GM18511 (cell line): Measurements from ENCODE around the gene ZRSR2.
"Not testable (repeated sequence)": the region's sequence is repeated elsewhere in the genome, so short reads cannot be mapped to it uniquely, and the experiment has no call there.

Source experiments
- ATAC-seq: cut with Tn5 transposase; IDR thresholded peaks from one replicate; pipeline ENCODE4 v1.9.1; 2021; ENCODE audit warnings: mild to moderate bottlenecking, moderate library complexity; ENCODE audit not compliant: unreplicated experiment

Gene ZRSR2, protein sequence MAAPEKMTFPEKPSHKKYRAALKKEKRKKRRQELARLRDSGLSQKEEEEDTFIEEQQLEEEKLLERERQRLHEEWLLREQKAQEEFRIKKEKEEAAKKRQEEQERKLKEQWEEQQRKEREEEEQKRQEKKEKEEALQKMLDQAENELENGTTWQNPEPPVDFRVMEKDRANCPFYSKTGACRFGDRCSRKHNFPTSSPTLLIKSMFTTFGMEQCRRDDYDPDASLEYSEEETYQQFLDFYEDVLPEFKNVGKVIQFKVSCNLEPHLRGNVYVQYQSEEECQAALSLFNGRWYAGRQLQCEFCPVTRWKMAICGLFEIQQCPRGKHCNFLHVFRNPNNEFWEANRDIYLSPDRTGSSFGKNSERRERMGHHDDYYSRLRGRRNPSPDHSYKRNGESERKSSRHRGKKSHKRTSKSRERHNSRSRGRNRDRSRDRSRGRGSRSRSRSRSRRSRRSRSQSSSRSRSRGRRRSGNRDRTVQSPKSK

GRCh38 chrX:15789979-15790768, at the start of gene ZRSR2:
Gene ZRSR2, plus strand, starts transcription at chrX:15790484. Its CDS starts 12 bp downstream, at chrX:15790496.
- peak; percentile 95 for ATAC-seq

GRCh38 chrX:15744181-15744867, 46.0 kb upstream of the ZRSR2 start:
- no peak for ATAC-seq

DNA sequence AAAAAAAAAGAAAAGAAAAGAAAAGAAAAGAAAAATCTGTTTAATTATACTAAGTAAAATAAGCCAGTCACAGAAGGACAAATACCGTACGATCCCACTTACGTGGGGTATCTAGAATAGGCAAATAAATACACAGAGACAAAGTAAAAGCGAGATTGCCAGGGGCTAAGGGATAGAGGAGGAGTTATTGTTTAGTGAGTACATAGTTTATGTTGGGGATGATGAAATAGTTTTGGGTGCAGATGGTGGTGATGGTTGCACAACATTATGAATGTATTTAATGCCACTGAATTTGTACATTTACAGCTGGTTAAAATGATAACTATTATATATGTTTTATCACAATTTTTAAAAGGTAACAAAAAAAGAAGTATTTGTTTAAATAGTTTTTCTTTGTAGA, 45.1 kb upstream of the ZRSR2 start:
- ATAC-seq, result no peak

DNA sequence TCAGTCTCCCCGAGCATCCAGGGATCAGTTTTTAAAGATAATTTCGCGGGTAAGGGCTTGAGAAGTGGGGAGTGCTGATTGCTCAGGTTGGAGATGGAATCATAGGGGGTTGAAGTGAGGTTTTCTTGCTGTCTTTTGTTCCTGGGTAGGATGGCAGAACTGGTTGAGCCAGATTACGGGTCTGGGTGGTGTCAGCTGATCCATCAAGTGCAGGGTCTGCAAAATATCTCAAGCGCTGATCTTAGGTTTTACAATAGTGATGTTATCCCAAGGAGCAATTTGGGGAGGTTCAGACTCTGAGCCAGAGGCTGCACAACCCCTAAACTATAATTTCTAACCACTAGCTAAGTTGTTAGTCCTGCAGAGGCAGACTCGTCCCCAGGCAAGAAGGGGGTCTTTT, 43.6 kb upstream of the ZRSR2 start:
- ATAC-seq, result not testable (repeated sequence)

DNA sequence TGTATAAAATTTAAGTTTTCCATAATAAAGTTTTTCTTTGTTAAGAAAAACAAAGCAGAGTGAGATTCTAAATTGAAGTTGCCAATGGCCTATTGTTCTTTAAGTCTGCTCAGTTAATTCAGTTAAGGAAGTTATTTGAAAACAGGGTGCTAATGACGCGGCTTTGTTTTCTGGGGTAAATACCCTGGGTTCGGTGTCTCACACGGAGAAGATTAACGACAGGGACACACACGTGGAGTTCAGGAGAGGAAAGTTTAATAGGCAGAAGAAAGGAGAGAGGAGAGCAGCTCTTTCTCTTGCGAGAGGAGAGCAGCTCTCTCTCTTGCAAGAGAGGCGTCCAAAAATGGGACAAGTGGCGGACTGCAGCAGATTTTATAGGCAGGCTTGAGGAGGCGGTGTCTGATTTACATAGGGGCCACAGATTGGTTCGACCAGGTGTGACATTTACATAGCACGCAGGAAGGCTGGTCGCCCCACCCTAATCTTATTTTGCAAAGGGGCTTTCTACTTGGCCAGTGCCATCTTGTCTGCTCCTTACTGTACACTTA, 42.6 kb upstream of the ZRSR2 start:
- no peak for ATAC-seq

- no peak for ATAC-seq
These were observed 41.4 kb upstream of the ZRSR2 start for GRCh38 chrX:15748841-15749240.

DNA sequence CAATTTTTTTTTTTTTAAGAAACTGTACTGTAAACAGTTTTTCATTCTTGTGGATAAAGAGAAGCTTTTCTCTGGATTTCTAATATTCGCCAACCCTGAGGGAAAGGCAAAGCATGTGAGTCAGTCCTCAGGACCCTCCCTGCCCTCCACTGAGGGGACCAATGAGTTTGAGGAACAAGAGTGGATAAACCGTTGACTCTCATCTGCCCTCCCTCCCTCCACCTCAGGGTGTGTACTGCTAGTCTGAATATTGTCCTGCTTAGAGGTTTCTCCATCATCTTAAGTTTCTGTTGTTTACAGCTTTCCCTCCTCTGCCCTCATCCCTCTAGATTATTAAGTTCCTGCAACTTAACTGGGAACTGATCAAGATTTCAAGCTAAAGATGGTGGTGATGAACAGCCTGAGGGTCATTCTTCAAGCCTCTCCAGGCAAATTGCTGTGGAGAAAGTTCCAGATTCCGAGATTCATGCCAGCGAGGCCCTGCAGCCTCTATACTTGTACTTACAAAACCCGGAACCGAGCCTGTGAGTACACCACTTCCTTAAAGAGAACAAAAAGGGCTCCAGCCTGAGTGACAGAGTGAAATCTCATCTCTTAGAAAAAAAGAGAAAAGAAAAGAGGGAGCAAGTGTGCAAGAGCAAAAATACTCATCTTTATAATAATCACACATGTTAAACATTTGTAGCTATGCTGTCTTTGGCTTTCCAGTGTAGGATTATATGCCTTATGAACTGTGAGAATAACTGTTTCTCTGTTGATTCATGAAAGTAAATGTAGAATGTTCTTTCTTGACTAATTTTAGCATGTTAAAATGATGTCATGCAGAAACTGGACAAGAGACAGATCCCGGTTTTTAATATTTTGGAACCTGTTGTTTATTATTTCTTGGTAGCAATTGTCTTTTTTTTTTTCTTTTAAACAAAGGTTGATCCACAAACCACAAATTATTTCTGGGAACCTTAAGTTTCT, 40.4 kb upstream of the ZRSR2 start:
- peak; percentile 90 for ATAC-seq

- ATAC-seq, result no peak
These were observed 39.6 kb upstream of the ZRSR2 start for GRCh38 chrX:15750611-15751154.

DNA sequence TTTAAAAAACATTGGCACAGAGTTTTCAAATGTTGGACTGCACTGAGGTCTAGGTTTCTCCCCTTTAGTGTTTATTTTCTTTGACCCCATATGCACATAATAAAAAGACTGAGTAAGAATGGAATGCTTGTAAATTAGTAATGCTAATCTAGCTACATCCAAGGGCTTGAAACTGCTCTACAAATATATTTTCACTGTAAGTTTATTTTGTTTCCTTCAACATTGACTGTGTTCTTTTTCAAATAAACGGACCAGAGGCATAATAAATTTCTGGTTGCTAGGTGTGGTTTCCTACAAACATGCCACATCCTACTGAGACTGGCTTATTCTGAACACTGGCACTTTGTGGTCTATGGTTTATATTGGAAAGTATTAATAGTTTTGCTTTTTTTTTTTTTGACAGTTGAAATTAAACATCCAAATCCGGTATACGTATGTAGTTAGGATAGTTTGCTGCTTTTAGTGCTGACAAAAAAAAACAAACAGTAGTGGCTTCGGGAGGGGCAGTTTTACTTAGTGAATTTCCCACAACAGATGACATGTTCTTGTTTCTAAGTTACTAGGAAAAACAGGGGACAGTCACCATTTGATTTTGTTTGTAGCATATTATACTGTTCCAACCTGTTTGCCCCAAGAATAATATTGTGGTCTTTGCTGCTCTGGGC, 39.0 kb upstream of the ZRSR2 start:
- ATAC-seq, result no peak

- ATAC-seq, result no peak
These were observed 35.2 kb upstream of the ZRSR2 start for GRCh38 chrX:15755091-15755490.

GRCh38 chrX:15758140-15758539, 32.1 kb upstream of the ZRSR2 start:
- no peak for ATAC-seq

DNA sequence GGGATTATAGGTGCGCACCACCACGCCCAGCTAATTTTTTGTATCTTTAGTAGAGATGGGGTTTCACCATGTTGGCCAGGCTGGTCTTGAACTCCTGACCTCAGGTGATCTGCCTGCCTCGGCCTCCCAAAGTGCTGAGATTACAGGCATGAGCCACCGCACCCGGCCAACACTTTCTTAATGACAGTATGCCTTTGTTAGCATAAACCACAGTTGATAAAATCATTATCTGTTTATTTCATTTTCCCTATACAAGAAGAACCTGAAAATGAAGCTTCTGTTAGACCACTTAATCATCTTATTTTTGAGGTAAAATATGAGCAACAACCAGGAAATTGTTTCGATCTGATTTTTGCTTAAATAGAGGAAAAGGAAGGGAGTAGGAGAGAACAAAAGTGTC, 30.4 kb upstream of the ZRSR2 start:
- ATAC-seq, result not testable (repeated sequence)

- ATAC-seq, result peak; percentile 66
These were observed 28.6 kb upstream of the ZRSR2 start for GRCh38 chrX:15761564-15762191.

DNA sequence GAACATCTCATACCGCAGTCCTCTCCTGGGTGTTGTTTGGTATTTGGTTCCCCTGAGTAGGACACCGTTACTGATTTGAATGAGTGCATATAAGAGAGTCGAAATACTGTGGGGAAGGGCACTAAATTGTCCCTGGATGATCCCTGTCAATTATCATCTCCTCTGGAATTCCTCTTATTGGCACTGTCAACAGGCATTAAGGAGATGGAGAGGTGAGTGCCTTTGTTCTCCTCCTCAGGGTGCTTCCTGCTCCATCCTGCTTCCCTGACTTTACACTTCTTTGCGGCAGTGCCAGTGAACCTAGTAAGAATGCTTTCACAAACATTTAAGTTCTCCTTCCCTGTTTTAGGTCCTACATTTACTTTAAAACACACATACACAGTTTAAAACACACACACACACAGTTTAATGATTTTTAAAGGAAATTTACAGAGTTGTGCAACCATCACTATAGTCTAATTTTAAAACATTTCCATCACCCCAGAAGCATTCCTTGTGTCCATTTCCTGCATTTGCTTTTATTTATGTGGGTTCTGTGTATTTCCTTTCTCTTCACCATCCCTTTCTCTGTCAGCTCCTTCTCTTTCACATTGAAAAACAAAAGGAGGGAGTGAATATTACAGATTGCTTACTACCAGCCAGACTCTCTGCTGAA, 20.9 kb upstream of the ZRSR2 start:
- no peak for ATAC-seq

DNA sequence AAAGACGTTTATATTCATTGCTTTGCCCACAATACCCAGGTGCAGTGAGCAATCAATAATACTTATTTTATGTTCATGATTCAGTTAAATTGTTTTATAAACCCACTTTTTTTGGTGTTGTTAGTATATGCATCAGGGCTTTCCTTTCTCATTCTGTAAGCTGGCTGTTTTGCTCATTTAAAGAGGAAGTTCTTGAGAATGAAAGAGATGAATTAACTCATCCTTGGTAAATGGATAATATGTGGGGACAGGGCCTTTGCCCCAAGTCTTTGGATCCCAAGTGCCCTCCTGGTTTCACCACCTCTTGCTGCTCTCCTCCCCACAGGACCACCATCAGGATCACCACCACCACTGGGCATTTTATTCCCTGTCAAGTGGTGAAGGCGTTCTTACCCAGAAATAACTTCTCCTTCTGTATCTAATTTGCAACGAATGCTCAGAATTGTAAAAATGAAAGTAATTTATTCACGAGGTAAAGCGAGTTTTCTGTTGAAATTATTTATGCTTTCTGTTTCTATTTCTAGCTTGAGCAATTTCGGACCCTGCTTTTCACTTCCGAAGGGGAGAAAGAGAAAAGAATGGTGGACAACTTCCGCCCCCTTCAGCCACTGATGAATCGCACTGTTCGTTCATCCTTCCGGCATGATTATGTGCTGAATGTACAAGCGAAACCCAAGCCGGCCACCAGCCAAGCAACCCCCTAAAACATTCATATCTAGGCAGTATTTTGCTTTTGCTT, 8.2 kb upstream of the ZRSR2 start:
- peak; percentile 93 for ATAC-seq

GRCh38 chrX:15785176-15785750, 5.0 kb upstream of the ZRSR2 start:
- no peak for ATAC-seq

DNA sequence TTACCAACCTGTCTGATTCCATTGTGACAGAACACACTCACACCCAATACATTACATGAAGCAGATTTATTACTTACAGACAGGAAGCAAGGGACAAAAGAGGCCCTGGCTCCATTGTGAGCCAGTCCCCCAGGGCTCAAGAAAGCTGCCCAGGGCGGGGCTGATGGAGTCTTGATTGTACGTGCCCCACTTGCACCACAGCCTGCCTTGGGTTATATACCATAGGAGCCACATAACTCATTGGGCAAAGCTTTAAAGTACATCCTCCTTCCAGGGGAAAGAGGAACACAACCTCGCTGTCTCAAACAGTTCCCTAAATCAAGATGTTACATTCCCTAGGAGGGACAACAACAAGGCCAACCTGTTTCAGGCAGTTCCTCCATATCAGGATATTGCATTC, 3.4 kb upstream of the ZRSR2 start:
- no peak for ATAC-seq
